ENCODE results near the gene SAPCD1.
"Not testable (repeated sequence)": the region's sequence is repeated elsewhere in the genome, so short reads cannot be mapped to it uniquely, and the experiment has no call there.

The SAPCD1 gene

DNA sequence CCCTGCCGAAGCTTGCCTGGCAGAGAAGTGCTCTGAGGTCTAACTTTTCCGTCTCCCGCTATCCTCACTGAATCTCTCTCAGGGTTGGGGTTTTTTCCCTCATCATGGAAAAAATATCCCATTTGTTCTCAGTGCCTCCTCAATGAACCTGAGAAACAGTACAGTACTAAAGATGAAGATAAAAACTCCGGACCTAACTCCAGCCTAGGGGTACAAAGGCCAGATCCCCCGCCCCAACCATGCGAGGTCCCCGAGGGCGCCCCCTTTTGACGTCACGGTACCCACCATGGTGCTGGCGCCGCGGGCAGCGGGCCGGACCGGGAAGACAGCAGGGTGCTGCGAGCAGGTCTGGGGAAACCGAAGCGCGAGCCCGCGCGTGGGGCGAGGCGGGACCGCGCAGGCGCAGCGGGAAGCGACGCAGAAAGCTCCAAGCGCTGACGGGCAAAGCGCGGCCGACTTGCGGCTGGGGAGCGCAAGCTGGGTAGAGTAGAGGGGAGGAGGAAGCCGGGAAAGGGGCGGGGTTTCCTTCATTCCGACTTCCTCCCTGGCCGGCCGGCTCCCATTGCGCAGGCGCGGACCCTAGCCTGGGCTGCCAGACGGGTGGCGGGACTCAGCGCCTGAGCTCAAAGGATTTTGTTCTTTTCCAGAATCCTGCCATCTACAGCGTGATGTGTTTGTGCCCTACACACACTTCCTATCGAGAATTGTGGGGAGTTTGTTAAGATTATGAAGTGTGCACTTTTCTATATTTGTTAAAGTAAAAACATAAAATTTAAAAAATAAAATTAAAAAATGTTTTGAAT lies 44.2 kb downstream of the SAPCD1 start, which contains the start of gene LSM2:
LSM2 (minus strand) TSS at position 497 of the 803 bp plus-strand sequence; CDS start at position 288, 209 bp downstream.
- peak; percentile 99 for DNase-seq

DNA sequence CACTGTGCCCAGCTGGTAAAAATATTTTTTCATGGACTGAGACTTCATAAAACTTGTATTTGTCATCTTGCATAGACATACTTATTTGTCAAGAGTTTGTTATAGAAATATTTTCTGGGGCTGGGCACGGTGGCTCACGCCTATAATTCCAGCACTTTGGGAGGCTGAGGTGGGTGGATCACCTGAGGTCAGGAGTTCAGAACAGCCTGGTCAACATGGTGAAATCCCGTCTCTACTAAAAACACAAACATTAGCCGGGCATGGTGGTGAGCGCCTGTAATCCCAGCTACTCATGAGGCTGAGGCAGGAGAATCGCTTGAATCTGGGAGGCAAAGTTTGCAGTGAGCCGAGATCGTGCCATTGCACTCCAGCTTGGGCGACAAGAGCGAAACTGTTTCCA lies 46.1 kb downstream of the SAPCD1 start:
- DNase-seq, result not testable (repeated sequence)

GRCh38 chr6:31811645-31812044 lies 49.2 kb downstream of the SAPCD1 start:
- DNase-seq, result no peak

- DNase-seq, result no peak
Observed at GRCh38 chr6:31813465-31813849, 51.0 kb downstream of the SAPCD1 start.

Measured in islet precursor cell (in vitro differentiated cells).